GM06990 (cell line): ENCODE data around the gene RNF7.

Source experiments
- DNase-seq: peaks from one replicate; pipeline ENCODE4 v3.0.0-alpha.2; 2011; ENCODE audit not compliant: insufficient read length; ENCODE audit errors: extremely low read depth
- H3K27me3 ChIP-seq: replicated peaks from 2 replicates; pipeline ENCODE4 v1.6.0; 2011; ENCODE audit warnings: low read length; ENCODE audit not compliant: control insufficient read depth, insufficient read depth
- H3K36me3 ChIP-seq: 2 replicates; pipeline ENCODE4 v1.5.1; 2011; ENCODE audit warnings: low read length; ENCODE audit not compliant: control insufficient read depth, insufficient read depth
- H3K4me3 ChIP-seq: replicated peaks from 2 replicates; pipeline ENCODE4 v1.5.1; 2011; ENCODE audit warnings: low read depth, mild to moderate bottlenecking, control low read depth, low read length
- TF ChIP-seq, protein P1 (sequence below): IDR thresholded peaks from 2 replicates; pipeline ENCODE4 v1.5.1; 2011; ENCODE audit warnings: low read length, control low read depth, mild to moderate bottlenecking, inconsistent platforms; ENCODE audit not compliant: insufficient read depth, poor library complexity, severe bottlenecking

The RNF7 gene

DNA sequence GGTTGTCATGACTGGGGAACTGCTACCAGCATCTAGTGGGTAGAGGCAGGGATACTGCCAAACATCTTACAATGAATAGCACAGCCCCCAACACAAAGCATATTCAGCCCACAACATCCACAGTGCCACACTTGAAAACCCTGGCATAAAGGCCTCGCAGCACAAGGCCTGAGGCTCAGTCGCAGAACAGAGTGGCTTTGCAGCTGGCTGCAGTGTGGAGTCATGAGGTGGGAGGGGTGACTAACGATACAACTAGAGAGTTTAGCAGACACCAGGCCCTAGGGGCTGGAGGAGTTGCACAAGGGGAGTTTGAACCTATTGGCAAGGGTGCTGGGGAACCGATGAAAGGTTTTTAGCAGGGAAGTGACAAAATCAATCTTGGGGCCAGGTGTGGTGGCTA, 57.2 kb downstream of the RNF7 start:
- TF ChIP-seq, protein P1, sequence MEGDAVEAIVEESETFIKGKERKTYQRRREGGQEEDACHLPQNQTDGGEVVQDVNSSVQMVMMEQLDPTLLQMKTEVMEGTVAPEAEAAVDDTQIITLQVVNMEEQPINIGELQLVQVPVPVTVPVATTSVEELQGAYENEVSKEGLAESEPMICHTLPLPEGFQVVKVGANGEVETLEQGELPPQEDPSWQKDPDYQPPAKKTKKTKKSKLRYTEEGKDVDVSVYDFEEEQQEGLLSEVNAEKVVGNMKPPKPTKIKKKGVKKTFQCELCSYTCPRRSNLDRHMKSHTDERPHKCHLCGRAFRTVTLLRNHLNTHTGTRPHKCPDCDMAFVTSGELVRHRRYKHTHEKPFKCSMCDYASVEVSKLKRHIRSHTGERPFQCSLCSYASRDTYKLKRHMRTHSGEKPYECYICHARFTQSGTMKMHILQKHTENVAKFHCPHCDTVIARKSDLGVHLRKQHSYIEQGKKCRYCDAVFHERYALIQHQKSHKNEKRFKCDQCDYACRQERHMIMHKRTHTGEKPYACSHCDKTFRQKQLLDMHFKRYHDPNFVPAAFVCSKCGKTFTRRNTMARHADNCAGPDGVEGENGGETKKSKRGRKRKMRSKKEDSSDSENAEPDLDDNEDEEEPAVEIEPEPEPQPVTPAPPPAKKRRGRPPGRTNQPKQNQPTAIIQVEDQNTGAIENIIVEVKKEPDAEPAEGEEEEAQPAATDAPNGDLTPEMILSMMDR = no peak
- Histone ChIP-seq H3K36me3 (no peaks in the 10 kb centered on the region), H3K4me3 (no peak overlapping the region), H3K27me3 (no peaks in the 10 kb centered on the region)
- DNase-seq = no peak

- TF ChIP-seq, protein P1 = no peak
- H3K4me3 ChIP-seq = no peak overlapping the region
These were observed 57.6 kb downstream of the RNF7 start for GRCh38 chr3:141795741-141796080.

GRCh38 chr3:141796081-141796888, 58.2 kb downstream of the RNF7 start:
- peak; percentile 70 for DNase-seq
- Histone ChIP-seq H3K4me3 (no peak overlapping the region), H3K27me3 (no peaks in the 10 kb centered on the region), H3K36me3 (no peaks in the 10 kb centered on the region)
- TF ChIP-seq, protein P1 = no peak

More at GRCh38 chr3:141795741-141796080, 57.6 kb downstream of the RNF7 start:
- Histone ChIP-seq H3K36me3 (no peaks in the 10 kb centered on the region), H3K27me3 (no peaks in the 10 kb centered on the region)
- no peak for DNase-seq
